Liver (tissue), 9 donors: Measurements from ENCODE around the gene ZNF273. TPM values are rescaled to one million over a fixed set of nuclear protein-coding genes. Genes with fewer than 3 reads are reported as not detected.
"Not testable (repeated sequence)": the region's sequence is repeated elsewhere in the genome, so short reads cannot be mapped to it uniquely, and the experiment has no call there.

ENCODE experiments used
- DNase-seq: peaks from one replicate; pipeline ENCODE4 v3.0.0-alpha.2; 2017; ENCODE audit warnings: low spot score
- H3K27ac ChIP-seq, 2 donors: one replicate each; pipeline ENCODE4 v1.7.0; 2013; ENCODE audit warnings: inconsistent platforms in 2 of 2, low read length in 2 of 2, control low read depth in 1 of 2, low read depth in 1 of 2, mild to moderate bottlenecking in 1 of 2
- H3K27me3 ChIP-seq, 4 donors: one replicate each; pipeline versions ENCODE4 v1.6.1 to v1.7.0; 2013; ENCODE audit warnings: low read length in 3 of 4, inconsistent platforms in 1 of 4, mild to moderate bottlenecking in 1 of 4, moderate library complexity in 1 of 4; ENCODE audit not compliant: control insufficient read depth in 4 of 4, insufficient read depth in 4 of 4
- H3K36me3 ChIP-seq, 4 donors: one replicate each; pipeline versions ENCODE4 v1.6.1 to v1.7.0; 2013; ENCODE audit warnings: low read length in 3 of 4, mild to moderate bottlenecking in 3 of 4, low read depth in 1 of 4, moderate library complexity in 1 of 4; ENCODE audit not compliant: control insufficient read depth in 4 of 4, insufficient read depth in 3 of 4
- H3K4me1 ChIP-seq, 4 donors: one replicate each; pipeline versions ENCODE4 v1.6.1 to v1.7.0; 2013; ENCODE audit warnings: low read length in 3 of 4, mild to moderate bottlenecking in 3 of 4, moderate library complexity in 1 of 4; ENCODE audit not compliant: control insufficient read depth in 4 of 4, insufficient read depth in 4 of 4
- H3K4me3 ChIP-seq, 3 donors: one replicate each; pipeline versions ENCODE4 v1.6.1 to v1.7.0; 2013; ENCODE audit warnings: low read length in 3 of 3, control low read depth in 1 of 3, low read depth in 1 of 3, mild to moderate bottlenecking in 1 of 3
- H3K9ac ChIP-seq, 2 donors: one replicate each; pipeline ENCODE4 v1.7.0; 2013; ENCODE audit warnings: low read length in 2 of 2, mild to moderate bottlenecking in 2 of 2, moderate library complexity in 2 of 2, control low read depth in 1 of 2, low read depth in 1 of 2
- H3K9me3 ChIP-seq, 4 donors: one replicate each; pipeline versions ENCODE4 v1.6.1 to v1.7.0; 2013; ENCODE audit warnings: low read length in 3 of 4; ENCODE audit not compliant: control insufficient read depth in 4 of 4
- EGR1 ChIP-seq, 2 donors: IDR thresholded peaks; 2 replicates each; pipeline ENCODE4 v1.6.1; 2016 to 2018; ENCODE audit warnings: antibody characterized with exemption in 2 of 2, low read depth in 2 of 2
- FOXA1 ChIP-seq: IDR thresholded peaks from 2 replicates; pipeline ENCODE4 v1.6.1; 2016; ENCODE audit warnings: antibody characterized with exemption
- FOXA2 ChIP-seq: IDR thresholded peaks from 2 replicates; pipeline ENCODE4 v1.6.1; 2016; ENCODE audit warnings: antibody characterized with exemption
- GABPA ChIP-seq, 2 donors: IDR thresholded peaks in 1 of 2; conservative IDR thresholded peaks in 1 of 2; 2 replicates each; pipeline ENCODE4 v1.6.1; 2016; ENCODE audit warnings: antibody characterized with exemption in 2 of 2, mild to moderate bottlenecking in 1 of 2, moderate library complexity in 1 of 2
- HNF4A ChIP-seq, 2 donors: conservative IDR thresholded peaks; 2 replicates each; pipeline ENCODE4 v1.6.1; 2016; ENCODE audit warnings: antibody characterized with exemption in 2 of 2, mild to moderate bottlenecking in 2 of 2
- HNF4G ChIP-seq: IDR thresholded peaks from 2 replicates; pipeline ENCODE4 v1.6.1; 2016; ENCODE audit warnings: antibody characterized with exemption
- JUND ChIP-seq, 2 donors: IDR thresholded peaks; 2 replicates each; pipeline ENCODE4 v1.6.1; 2016; ENCODE audit warnings: antibody characterized with exemption in 2 of 2
- NR2F2 ChIP-seq: IDR thresholded peaks from 2 replicates; pipeline ENCODE4 v1.6.1; 2016; ENCODE audit warnings: antibody characterized with exemption
- RAD21 ChIP-seq, 2 donors: IDR thresholded peaks; 2 replicates each; pipeline ENCODE4 v1.6.1; 2016; ENCODE audit warnings: antibody characterized with exemption in 2 of 2, mild to moderate bottlenecking in 2 of 2
- RXRA ChIP-seq, 2 donors: IDR thresholded peaks; 2 replicates each; pipeline ENCODE4 v1.6.1; 2017 to 2018; ENCODE audit warnings: antibody characterized with exemption in 2 of 2, mild to moderate bottlenecking in 1 of 2
- SP1 ChIP-seq: IDR thresholded peaks from 2 replicates; pipeline ENCODE4 v1.6.1; 2018; ENCODE audit warnings: antibody characterized with exemption, mild to moderate bottlenecking
- TAF1 ChIP-seq: conservative IDR thresholded peaks from 2 replicates; pipeline ENCODE4 v1.6.1; 2016; ENCODE audit warnings: antibody characterized with exemption, mild to moderate bottlenecking
- YY1 ChIP-seq: IDR thresholded peaks from 2 replicates; pipeline ENCODE4 v1.6.1; 2016; ENCODE audit warnings: antibody characterized with exemption, mild to moderate bottlenecking
- WGBS: extraction: QIAGEN DNeasy Blood & Tissue Kit; methylation state at CpG from one replicate; pipeline ENCODE4 v1.1.7; 2013; 5-methylcytosine and 5-hydroxymethylcytosine counted together
- polyA plus RNA-seq, 2 donors: library from polyadenylated mRNA; stranded (reverse) in 1 of 2; unstranded in 1 of 2; fragments of 200-250 nt in 1 of 2; fragments of >200 nt in 1 of 2; fragmentation: Nextera tagmentation in 1 of 2; extraction: Ambion mirVana in 1 of 2; gene quantifications; one replicate each; pipeline versions ENCODE4 v1.2.1 to v1.2.3, GENCODE V29; 2013 to 2015
- total RNA-seq, 2 donors: library from RNA; depleted of rRNA; stranded (reverse); fragments of >200 nt; gene quantifications; one replicate each; pipeline ENCODE4 v1.2.3, GENCODE V29; 2014
- TF ChIP-seq, protein P1 (sequence below): IDR thresholded peaks from 2 replicates; pipeline ENCODE4 v1.6.1; 2016; ENCODE audit warnings: antibody characterized with exemption
- TF ChIP-seq, protein P2 (sequence below): IDR thresholded peaks from 2 replicates; pipeline ENCODE4 v1.6.1; 2016; ENCODE audit warnings: antibody characterized with exemption
- TF ChIP-seq, protein P3 (sequence below): IDR thresholded peaks from 2 replicates; pipeline ENCODE4 v1.6.1; 2016; ENCODE audit warnings: antibody characterized with exemption
- TF ChIP-seq, protein P4 (sequence below): IDR thresholded peaks from 2 replicates; pipeline ENCODE4 v1.6.1; 2016; ENCODE audit warnings: antibody characterized with exemption, mild to moderate bottlenecking
- TF ChIP-seq, protein P5 (sequence below): fragments of 150-350 bp; IDR thresholded peaks from 2 replicates; pipeline ENCODE4 v1.5.1; 2017; ENCODE audit warnings: improper control_type of control experiment, low read depth, low read length; ENCODE audit not compliant: missing input control
- donor health status: healthy.
- donor health status: healthy.
- donor health status: healthy.
- donor health status: healthy.
- donor health status: healthy.

The ZNF273 gene
- total and polyA plus RNA-seq, 4 donors: 0.43 to 14.9 (median 0.73) TPM

DNA sequence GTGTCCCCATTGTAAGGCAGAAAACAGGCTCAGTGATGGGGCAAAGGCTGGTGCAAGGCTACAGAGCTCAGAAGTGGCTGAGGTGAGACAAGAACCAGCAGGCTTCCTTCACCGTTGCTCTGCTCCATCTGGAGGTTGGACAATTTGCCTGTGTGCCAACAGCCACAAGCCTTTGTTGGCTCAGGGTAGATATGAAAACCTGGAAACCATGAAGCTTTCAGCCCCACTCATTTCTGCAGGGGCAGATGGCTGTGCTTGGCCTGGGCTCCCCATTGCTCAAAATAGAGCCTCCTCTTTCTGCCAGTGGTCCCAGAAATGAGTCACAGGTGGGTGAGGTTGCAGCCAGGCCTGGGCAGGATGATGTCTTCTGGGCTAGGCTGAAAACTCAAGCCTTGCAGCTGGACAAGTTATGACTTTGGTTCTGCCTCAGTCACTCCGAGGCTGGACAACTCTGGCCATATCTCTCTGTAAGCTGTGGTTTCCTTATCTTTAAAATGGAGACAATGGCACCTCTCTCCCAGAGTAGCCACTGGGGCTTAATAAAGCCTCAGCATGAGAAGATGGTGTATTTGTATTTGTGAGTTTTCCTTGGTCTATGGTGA, 12.2 kb upstream of the ZNF273 start:
- Histone ChIP-seq H3K9ac (no peak overlapping the region), H3K4me1 (peaks cover 4 to 14% (median 13%) of the 10 kb centered on the region in 4 donors), H3K4me3 (no peak overlapping the region), H3K27ac (no peak overlapping the region), H3K36me3 (no peaks in the 10 kb centered on the region), H3K9me3 (no peaks in the 10 kb centered on the region), H3K27me3 (peaks cover 0 to 5% (median 1%) of the 10 kb centered on the region in 4 donors)
- WGBS: 58% methylated on average over 2 of the region's 2 CpGs
- TF ChIP-seq, protein P1, sequence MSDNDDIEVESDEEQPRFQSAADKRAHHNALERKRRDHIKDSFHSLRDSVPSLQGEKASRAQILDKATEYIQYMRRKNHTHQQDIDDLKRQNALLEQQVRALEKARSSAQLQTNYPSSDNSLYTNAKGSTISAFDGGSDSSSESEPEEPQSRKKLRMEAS: no peak
- TF ChIP-seq, protein P2, sequence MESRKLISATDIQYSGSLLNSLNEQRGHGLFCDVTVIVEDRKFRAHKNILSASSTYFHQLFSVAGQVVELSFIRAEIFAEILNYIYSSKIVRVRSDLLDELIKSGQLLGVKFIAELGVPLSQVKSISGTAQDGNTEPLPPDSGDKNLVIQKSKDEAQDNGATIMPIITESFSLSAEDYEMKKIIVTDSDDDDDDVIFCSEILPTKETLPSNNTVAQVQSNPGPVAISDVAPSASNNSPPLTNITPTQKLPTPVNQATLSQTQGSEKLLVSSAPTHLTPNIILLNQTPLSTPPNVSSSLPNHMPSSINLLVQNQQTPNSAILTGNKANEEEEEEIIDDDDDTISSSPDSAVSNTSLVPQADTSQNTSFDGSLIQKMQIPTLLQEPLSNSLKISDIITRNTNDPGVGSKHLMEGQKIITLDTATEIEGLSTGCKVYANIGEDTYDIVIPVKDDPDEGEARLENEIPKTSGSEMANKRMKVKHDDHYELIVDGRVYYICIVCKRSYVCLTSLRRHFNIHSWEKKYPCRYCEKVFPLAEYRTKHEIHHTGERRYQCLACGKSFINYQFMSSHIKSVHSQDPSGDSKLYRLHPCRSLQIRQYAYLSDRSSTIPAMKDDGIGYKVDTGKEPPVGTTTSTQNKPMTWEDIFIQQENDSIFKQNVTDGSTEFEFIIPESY: no peak
- no peak for TF ChIP-seq FOXA2
- TF ChIP-seq GABPA (IDR thresholded peaks at IDR 0.05 in 1 of 2, conservative IDR thresholded peaks at IDR 0.05 in 1 of 2): no peak
- TF ChIP-seq, protein P3, sequence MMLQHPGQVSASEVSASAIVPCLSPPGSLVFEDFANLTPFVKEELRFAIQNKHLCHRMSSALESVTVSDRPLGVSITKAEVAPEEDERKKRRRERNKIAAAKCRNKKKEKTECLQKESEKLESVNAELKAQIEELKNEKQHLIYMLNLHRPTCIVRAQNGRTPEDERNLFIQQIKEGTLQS: no peak
- TF ChIP-seq YY1: no peak
- no peak for TF ChIP-seq FOXA1
- TF ChIP-seq JUND (IDR thresholded peaks at IDR 0.05): no peak
- no peak for TF ChIP-seq NR2F2
- TF ChIP-seq, protein P4, sequence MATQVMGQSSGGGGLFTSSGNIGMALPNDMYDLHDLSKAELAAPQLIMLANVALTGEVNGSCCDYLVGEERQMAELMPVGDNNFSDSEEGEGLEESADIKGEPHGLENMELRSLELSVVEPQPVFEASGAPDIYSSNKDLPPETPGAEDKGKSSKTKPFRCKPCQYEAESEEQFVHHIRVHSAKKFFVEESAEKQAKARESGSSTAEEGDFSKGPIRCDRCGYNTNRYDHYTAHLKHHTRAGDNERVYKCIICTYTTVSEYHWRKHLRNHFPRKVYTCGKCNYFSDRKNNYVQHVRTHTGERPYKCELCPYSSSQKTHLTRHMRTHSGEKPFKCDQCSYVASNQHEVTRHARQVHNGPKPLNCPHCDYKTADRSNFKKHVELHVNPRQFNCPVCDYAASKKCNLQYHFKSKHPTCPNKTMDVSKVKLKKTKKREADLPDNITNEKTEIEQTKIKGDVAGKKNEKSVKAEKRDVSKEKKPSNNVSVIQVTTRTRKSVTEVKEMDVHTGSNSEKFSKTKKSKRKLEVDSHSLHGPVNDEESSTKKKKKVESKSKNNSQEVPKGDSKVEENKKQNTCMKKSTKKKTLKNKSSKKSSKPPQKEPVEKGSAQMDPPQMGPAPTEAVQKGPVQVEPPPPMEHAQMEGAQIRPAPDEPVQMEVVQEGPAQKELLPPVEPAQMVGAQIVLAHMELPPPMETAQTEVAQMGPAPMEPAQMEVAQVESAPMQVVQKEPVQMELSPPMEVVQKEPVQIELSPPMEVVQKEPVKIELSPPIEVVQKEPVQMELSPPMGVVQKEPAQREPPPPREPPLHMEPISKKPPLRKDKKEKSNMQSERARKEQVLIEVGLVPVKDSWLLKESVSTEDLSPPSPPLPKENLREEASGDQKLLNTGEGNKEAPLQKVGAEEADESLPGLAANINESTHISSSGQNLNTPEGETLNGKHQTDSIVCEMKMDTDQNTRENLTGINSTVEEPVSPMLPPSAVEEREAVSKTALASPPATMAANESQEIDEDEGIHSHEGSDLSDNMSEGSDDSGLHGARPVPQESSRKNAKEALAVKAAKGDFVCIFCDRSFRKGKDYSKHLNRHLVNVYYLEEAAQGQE: no peak
- TF ChIP-seq, protein P5, sequence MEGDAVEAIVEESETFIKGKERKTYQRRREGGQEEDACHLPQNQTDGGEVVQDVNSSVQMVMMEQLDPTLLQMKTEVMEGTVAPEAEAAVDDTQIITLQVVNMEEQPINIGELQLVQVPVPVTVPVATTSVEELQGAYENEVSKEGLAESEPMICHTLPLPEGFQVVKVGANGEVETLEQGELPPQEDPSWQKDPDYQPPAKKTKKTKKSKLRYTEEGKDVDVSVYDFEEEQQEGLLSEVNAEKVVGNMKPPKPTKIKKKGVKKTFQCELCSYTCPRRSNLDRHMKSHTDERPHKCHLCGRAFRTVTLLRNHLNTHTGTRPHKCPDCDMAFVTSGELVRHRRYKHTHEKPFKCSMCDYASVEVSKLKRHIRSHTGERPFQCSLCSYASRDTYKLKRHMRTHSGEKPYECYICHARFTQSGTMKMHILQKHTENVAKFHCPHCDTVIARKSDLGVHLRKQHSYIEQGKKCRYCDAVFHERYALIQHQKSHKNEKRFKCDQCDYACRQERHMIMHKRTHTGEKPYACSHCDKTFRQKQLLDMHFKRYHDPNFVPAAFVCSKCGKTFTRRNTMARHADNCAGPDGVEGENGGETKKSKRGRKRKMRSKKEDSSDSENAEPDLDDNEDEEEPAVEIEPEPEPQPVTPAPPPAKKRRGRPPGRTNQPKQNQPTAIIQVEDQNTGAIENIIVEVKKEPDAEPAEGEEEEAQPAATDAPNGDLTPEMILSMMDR: no peak
- TF ChIP-seq SP1: no peak
- TF ChIP-seq RAD21 (IDR thresholded peaks at IDR 0.05): no peak
- TF ChIP-seq EGR1 (IDR thresholded peaks at IDR 0.05; ENCODE audit: low read depth in 2 of 2): no peak
- TF ChIP-seq HNF4A (conservative IDR thresholded peaks at IDR 0.05): no peak
- TF ChIP-seq HNF4G: no peak
- TF ChIP-seq TAF1: no peak
- no peak for TF ChIP-seq RXRA (IDR thresholded peaks at IDR 0.05)
- no peak for DNase-seq

DNA sequence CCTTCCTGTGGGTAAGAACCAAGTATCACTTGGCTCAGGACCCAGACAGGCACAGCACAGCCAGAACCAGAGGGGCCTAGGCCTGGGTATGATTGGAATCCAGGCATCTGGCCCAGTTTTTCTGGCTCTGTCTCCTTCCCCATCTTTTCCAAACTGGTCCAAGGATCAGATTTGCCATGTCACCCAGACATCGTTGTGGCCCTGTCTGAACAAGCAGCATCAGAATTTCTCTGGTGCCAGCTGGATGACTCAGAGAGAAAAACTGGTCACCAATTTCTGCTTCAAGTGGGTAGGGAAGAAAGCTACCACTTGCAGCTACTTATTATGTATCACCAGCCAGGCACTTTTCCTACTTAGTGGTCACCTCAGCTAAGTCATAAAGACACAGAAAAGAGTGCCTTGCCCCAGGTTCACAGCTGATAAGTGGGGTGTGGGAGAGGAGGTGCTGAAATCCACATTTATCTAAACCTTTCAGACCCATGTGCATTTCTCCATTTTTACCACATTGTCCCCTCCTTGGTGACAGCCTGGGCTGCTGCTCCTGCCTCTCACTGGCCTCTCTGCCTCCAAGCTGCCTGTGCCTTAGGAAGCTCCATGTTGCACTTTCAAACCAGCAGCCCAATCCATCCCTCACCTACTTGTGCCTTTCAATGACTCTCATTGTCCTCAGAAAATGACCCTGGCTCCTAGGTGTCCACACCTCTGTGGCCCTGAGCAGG, 11.6 kb upstream of the ZNF273 start:
- H3K4me1 ChIP-seq: peaks cover 4 to 14% (median 13%) of the 10 kb centered on the region in 4 donors
- H3K27ac ChIP-seq, DNase-seq, H3K4me3 ChIP-seq, H3K9me3 ChIP-seq, H3K27me3 ChIP-seq, H3K36me3 ChIP-seq, H3K9ac ChIP-seq: not testable (repeated sequence)
- 89% methylated on average over 1 of the region's 1 CpG for WGBS
